Left lung (tissue), 10 donors: ENCODE measurements around the gene CDH9. TPM values are rescaled to one million over a fixed set of nuclear protein-coding genes. Genes with fewer than 3 reads are reported as not detected.

Source experiments
- ATAC-seq: fragments of 200-7000 bp; cut with Tn5 transposase; one replicate; pipeline ENCODE4 v1.9.1; 2020; ENCODE audit warnings: moderate library complexity
- DNase-seq, 4 donors: peaks; one replicate each; pipeline ENCODE4 v3.0.0-alpha.2; 2013 to 2020
- H3K27ac ChIP-seq, 2 donors: fragments of 200-600 bp; sonication (generic) in 1 of 2; one replicate each; pipeline versions ENCODE4 v1.5.0 to v1.8.0; 2020 to 2021
- H3K27me3 ChIP-seq, 2 donors: fragments of 200-600 bp; sonication (generic) in 1 of 2; one replicate each; pipeline versions ENCODE4 v1.5.0 to v1.8.0; 2020 to 2021
- H3K36me3 ChIP-seq, 2 donors: fragments of 200-600 bp; sonication (generic) in 1 of 2; one replicate each; pipeline versions ENCODE4 v1.5.0 to v1.8.0; 2020 to 2021
- H3K4me1 ChIP-seq, 2 donors: fragments of 200-600 bp; one replicate each; pipeline ENCODE4 v1.8.0; 2021
- H3K4me3 ChIP-seq, 2 donors: fragments of 200-600 bp; sonication (generic) in 1 of 2; one replicate each; pipeline versions ENCODE4 v1.5.0 to v1.8.0; 2020 to 2021; ENCODE audit warnings: mild to moderate bottlenecking in 1 of 2
- H3K9me3 ChIP-seq, 2 donors: fragments of 200-600 bp; sonication (generic) in 1 of 2; one replicate each; pipeline versions ENCODE4 v1.5.0 to v1.8.0; 2020 to 2021
- intact Hi-C, 2 donors: fragments of 100-400 bp; cut with DNase I; formaldehyde crosslinking; loops; one replicate each; pipeline versions ENCODE4 v1.11.2 to v1.14.2; 2022
- polyA plus RNA-seq, 6 donors: library from polyadenylated mRNA; unstranded; fragments of 120-200 nt; gene quantifications; one replicate each; pipeline ENCODE4 v1.2.1, GENCODE V29; 2013; ENCODE audit not compliant: insufficient read length in 6 of 6
- total RNA-seq, 2 donors: library from RNA; stranded (reverse); fragmentation: NEBNext Ultra II Directional; extraction: Animal tissue kit (Norgen Biotek cat#: 25700); gene quantifications; one replicate each; pipeline ENCODE4 v1.2.1, GENCODE V29; 2021
- TF ChIP-seq, protein P1 (sequence below), 2 donors: fragments of 200-600 bp; sonication (generic) in 1 of 2; IDR thresholded peaks; one replicate each; pipeline versions ENCODE4 v1.5.0 to v1.8.0; 2021; ENCODE audit warnings: antibody characterized with exemption in 2 of 2
- donor health status: DM: no; HTN: yes; CAD: no.
- donor health status: DM: no; HTN: no; CAD: no.

CDH9 gene
- total and polyA plus RNA-seq, 8 donors = 0.09 to 0.20 (median 0.13) TPM; not detected in 4

DNA sequence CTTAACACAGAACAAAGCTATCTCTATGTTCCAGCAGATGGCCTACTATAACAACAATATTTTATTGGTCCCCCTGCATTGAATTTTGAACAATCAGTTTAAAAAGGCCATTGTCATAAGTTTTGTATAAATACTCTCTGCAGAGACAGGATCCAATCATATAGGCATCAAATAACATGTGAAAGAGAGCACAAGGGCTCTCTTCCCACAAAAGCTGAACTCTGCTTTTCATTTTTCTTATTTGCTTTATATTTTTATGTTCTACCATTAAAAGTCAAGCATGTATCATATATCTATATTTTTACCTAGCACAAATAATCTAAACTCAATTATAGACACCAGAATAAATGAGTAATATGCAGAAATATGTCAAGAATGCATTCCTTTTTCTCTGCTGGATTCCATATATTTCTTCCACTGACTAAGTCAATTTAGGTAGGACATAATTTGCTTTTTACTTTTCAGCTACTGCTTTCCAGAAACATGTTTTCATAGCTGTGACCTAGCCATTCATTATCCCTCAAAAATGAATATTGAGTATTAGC is 143.6 kb downstream of the CDH9 start:
- intact Hi-C loops = no loop called here
- Histone ChIP-seq H3K27me3 (no peaks in the 10 kb centered on the region), H3K4me1 (no peaks in the 10 kb centered on the region), H3K4me3 (no peak overlapping the region), H3K36me3 (no peaks in the 10 kb centered on the region), H3K9me3 (no peaks in the 10 kb centered on the region), H3K27ac (no peak overlapping the region)
- TF ChIP-seq, protein P1, sequence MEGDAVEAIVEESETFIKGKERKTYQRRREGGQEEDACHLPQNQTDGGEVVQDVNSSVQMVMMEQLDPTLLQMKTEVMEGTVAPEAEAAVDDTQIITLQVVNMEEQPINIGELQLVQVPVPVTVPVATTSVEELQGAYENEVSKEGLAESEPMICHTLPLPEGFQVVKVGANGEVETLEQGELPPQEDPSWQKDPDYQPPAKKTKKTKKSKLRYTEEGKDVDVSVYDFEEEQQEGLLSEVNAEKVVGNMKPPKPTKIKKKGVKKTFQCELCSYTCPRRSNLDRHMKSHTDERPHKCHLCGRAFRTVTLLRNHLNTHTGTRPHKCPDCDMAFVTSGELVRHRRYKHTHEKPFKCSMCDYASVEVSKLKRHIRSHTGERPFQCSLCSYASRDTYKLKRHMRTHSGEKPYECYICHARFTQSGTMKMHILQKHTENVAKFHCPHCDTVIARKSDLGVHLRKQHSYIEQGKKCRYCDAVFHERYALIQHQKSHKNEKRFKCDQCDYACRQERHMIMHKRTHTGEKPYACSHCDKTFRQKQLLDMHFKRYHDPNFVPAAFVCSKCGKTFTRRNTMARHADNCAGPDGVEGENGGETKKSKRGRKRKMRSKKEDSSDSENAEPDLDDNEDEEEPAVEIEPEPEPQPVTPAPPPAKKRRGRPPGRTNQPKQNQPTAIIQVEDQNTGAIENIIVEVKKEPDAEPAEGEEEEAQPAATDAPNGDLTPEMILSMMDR (IDR thresholded peaks at IDR 0.05) = no peak
- ATAC-seq (no peak), DNase-seq (no peak)

DNA sequence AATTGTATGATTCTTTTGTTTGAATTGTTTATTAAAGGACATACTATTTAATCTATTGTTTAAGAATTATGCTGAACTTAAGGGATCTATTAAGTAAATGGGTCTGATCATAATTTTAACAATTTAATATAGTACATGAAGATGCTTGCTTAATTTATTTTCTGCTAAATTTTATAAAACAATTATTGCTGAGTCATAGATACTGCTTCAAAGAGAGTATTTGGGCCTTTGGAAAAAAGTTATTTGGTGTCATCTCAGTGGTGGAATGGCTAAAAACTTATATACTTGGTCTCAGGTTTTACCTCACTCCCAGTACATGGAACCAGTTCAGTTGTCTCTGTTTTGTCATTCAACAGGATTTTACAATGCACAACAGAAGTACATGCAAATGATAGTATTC is 145.3 kb downstream of the CDH9 start:
- Histone ChIP-seq H3K27ac (no peak overlapping the region), H3K27me3 (no peaks in the 10 kb centered on the region), H3K9me3 (no peaks in the 10 kb centered on the region), H3K36me3 (no peaks in the 10 kb centered on the region), H3K4me3 (no peak overlapping the region), H3K4me1 (no peaks in the 10 kb centered on the region)
- no peak for DNase-seq
- intact Hi-C loops = no loop called here
- TF ChIP-seq, protein P1 (IDR thresholded peaks at IDR 0.05) = no peak
- ATAC-seq = no peak

DNA sequence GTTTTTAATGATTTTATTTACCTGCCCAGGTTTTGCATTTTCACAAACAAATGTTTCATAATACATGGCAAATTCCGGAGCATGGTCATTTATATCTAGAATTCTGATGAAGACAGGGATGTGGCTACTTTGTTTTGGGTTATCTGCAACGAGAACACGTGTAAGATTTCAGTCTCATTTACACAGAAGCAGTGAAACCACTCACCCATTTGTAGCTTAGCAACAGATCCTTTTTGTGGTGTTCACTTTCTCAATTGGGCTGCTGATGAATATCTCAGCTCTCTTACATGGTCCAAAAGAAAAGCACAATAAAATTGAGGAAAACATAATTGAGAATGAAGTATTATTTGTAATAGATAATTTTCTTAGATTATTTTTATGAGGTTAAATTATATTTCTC is 148.6 kb downstream of the CDH9 start:
- Histone ChIP-seq H3K36me3 (no peaks in the 10 kb centered on the region), H3K27ac (no peak overlapping the region), H3K4me1 (no peaks in the 10 kb centered on the region), H3K27me3 (no peaks in the 10 kb centered on the region), H3K9me3 (no peaks in the 10 kb centered on the region), H3K4me3 (no peak overlapping the region)
- DNase-seq (no peak), ATAC-seq (no peak)
- TF ChIP-seq, protein P1 (IDR thresholded peaks at IDR 0.05) = no peak
- intact Hi-C loops = no loop called here

DNA sequence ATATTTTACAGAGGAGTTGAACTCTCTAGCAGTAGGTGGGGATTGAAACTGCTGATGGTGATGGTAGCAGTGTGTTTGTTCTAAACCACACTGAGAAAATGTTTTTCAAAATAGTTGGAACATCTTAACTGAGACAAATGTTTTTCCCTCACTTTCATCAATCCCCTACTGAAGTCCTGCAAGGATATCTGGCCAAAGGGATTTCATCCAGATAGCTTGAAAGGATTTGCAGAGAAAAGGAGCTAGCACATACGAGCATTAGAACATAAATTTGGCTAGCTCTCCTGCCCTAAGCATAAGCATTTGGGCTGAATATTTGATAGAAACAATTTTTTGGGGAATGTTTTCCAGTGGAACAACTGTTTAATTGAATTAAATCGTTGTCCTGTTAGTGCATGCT is 153.9 kb downstream of the CDH9 start:
- DNase-seq (no peak), ATAC-seq (no peak)
- Histone ChIP-seq H3K9me3 (no peaks in the 10 kb centered on the region), H3K27ac (no peak overlapping the region), H3K4me3 (no peak overlapping the region), H3K4me1 (no peaks in the 10 kb centered on the region), H3K27me3 (no peaks in the 10 kb centered on the region), H3K36me3 (no peaks in the 10 kb centered on the region)
- TF ChIP-seq, protein P1 (IDR thresholded peaks at IDR 0.05) = no peak
- intact Hi-C loops = no loop called here

- no peaks in the 10 kb centered on the region for H3K27me3 ChIP-seq
- no peaks in the 10 kb centered on the region for H3K36me3 ChIP-seq
- H3K4me1 ChIP-seq = no peaks in the 10 kb centered on the region
- H3K4me3 ChIP-seq = no peak overlapping the region
- H3K9me3 ChIP-seq = no peaks in the 10 kb centered on the region
- DNase-seq = no peak
- intact Hi-C loops = no loop called here
- TF ChIP-seq, protein P1 (IDR thresholded peaks at IDR 0.05) = no peak
- H3K27ac ChIP-seq = no peak overlapping the region
- ATAC-seq = no peak
Observed at GRCh38 chr5:26883375-26883774, 155.0 kb downstream of the CDH9 start.
